Omental fat pad (tissue), 4 donors: ENCODE data around the gene HS6ST3. TPM values are rescaled to one million over a fixed set of nuclear protein-coding genes. Genes with fewer than 3 reads are reported as not detected.

Experiments used
- ATAC-seq: fragments of 150-250 bp; one replicate; pipeline ENCODE4 v1.9.1; 2016; ENCODE audit warnings: mild to moderate bottlenecking, moderate library complexity; ENCODE audit not compliant: low FRiP score
- DNase-seq: peaks from one replicate; pipeline ENCODE4 v3.0.0-alpha.2; 2019; ENCODE audit warnings: low spot score
- total RNA-seq, 4 donors: library from RNA; depleted of rRNA; stranded (reverse); fragments of >200 nt; gene quantifications; one replicate each; pipeline ENCODE4 v1.1.0, GENCODE V29; 2016
- TF ChIP-seq, protein P1 (sequence below), 3 donors: fragments of 450-650 bp; IDR thresholded peaks; one replicate each; pipeline ENCODE4 v1.5.1; 2016 to 2017; ENCODE audit warnings: antibody characterized with exemption in 3 of 3, mild to moderate bottlenecking in 3 of 3, moderate library complexity in 2 of 3

HS6ST3 gene
- total RNA-seq, 4 donors from 2014 or later: 0.09 to 0.32 (median 0.24) TPM; not detected in 1

GRCh38 chr13:96141032-96141431, 51.1 kb downstream of the HS6ST3 start:
- no peak for DNase-seq
- TF ChIP-seq, protein P1, sequence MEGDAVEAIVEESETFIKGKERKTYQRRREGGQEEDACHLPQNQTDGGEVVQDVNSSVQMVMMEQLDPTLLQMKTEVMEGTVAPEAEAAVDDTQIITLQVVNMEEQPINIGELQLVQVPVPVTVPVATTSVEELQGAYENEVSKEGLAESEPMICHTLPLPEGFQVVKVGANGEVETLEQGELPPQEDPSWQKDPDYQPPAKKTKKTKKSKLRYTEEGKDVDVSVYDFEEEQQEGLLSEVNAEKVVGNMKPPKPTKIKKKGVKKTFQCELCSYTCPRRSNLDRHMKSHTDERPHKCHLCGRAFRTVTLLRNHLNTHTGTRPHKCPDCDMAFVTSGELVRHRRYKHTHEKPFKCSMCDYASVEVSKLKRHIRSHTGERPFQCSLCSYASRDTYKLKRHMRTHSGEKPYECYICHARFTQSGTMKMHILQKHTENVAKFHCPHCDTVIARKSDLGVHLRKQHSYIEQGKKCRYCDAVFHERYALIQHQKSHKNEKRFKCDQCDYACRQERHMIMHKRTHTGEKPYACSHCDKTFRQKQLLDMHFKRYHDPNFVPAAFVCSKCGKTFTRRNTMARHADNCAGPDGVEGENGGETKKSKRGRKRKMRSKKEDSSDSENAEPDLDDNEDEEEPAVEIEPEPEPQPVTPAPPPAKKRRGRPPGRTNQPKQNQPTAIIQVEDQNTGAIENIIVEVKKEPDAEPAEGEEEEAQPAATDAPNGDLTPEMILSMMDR (IDR thresholded peaks at IDR 0.05): no peak
- ATAC-seq: no peak

DNA sequence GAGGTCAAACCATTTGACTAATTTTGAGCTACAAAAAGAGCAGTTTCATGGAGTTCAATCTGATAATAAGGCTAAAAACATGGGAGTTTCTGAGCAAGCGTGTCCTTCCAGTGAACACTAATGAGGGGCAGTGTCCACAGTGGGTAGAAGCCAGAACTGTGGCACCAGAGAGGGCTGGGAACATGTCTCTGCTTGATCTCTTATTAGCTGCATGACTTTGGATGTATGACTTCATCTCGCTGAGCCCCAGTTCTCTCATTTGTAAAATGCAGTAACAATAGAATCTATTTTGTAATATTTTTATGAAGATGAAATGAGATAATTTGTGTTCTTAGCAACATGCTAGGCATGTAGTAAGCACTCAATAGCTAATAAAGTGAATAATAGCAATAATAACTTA, 69.8 kb downstream of the HS6ST3 start:
- ATAC-seq (no peak), DNase-seq (no peak)

GRCh38 chr13:96161141-96161540, 71.2 kb downstream of the HS6ST3 start:
- TF ChIP-seq, protein P1 (IDR thresholded peaks at IDR 0.05): no peak
- no peak for DNase-seq
- no peak for ATAC-seq

More for the DNA sequence above, 69.8 kb downstream of the HS6ST3 start:
- TF ChIP-seq, protein P1 (IDR thresholded peaks at IDR 0.05): no peak

DNA sequence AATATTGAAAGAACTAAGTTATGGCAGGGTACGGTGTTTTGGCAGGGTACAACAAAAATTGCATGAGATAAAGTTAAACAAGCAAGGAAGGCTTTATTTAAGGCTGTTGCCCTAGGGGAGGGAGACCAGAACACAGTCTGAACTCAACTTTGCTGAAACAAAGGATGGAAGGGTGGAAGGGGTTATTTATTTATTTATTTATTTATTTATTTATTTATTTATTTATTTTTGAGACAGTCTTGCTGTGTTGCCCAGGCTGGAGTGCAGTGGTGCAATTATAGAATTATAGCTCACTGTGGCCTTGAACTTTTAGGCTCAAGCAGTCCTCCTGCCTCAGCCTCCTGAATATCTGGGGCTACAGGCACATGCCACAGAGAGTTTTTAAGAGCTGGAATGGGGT, 75.9 kb downstream of the HS6ST3 start:
- TF ChIP-seq, protein P1 (IDR thresholded peaks at IDR 0.05): no peak
- DNase-seq (no peak), ATAC-seq (no peak)

- TF ChIP-seq, protein P1 (IDR thresholded peaks at IDR 0.05): no peak
- DNase-seq: no peak
- no peak for ATAC-seq
Measured at GRCh38 chr13:96172066-96172465, 82.2 kb downstream of the HS6ST3 start.

GRCh38 chr13:96178759-96179158, 88.9 kb downstream of the HS6ST3 start:
- ATAC-seq: no peak
- no peak for DNase-seq
- TF ChIP-seq, protein P1 (IDR thresholded peaks at IDR 0.05): no peak

- DNase-seq (no peak), ATAC-seq (no peak)
- TF ChIP-seq, protein P1 (IDR thresholded peaks at IDR 0.05): no peak
Measured at GRCh38 chr13:96179309-96179708, 89.4 kb downstream of the HS6ST3 start.
